ENCODE data around the gene UQCRC2.
A peak's percentile ranks its signal among the peaks of the same experiment; 100 is the strongest.
"Not testable (repeated sequence)": the region's sequence is repeated elsewhere in the genome, so short reads cannot be mapped to it uniquely, and the experiment has no call there.

UQCRC2 gene

GRCh38 chr16:21952793-21953540 is at the start of gene UQCRC2:
UQCRC2 (plus strand) TSS chr16:21953361; CDS start chr16:21953424, 63 bp downstream.
- DNase-seq (ENCODE audit: low read depth) = peak; percentile 88

- not testable (repeated sequence) for DNase-seq (ENCODE audit: low read depth)
Measured at GRCh38 chr16:21932650-21933049, 20.5 kb upstream of the UQCRC2 start.

- DNase-seq (ENCODE audit: low read depth) = not testable (repeated sequence)
Measured at GRCh38 chr16:21933316-21933715, 19.8 kb upstream of the UQCRC2 start.

- DNase-seq (ENCODE audit: low read depth) = not testable (repeated sequence)
Measured at GRCh38 chr16:21933790-21934189, 19.4 kb upstream of the UQCRC2 start.

GRCh38 chr16:21936216-21936615 is 16.9 kb upstream of the UQCRC2 start:
- not testable (repeated sequence) for DNase-seq (ENCODE audit: low read depth)

- no peak for DNase-seq (ENCODE audit: low read depth)
Measured at GRCh38 chr16:21937336-21937829, 15.8 kb upstream of the UQCRC2 start.

- DNase-seq (ENCODE audit: low read depth) = no peak
Measured at GRCh38 chr16:21940570-21940969, 12.6 kb upstream of the UQCRC2 start.

GRCh38 chr16:21943571-21943970 is 9.6 kb upstream of the UQCRC2 start:
- no peak for DNase-seq (ENCODE audit: low read depth)

GRCh38 chr16:21946889-21947635 is 6.1 kb upstream of the UQCRC2 start:
- DNase-seq (ENCODE audit: low read depth) = no peak

GRCh38 chr16:21949713-21950260 is 3.4 kb upstream of the UQCRC2 start:
- DNase-seq (ENCODE audit: low read depth) = no peak

- no peak for DNase-seq (ENCODE audit: low read depth)
Measured at GRCh38 chr16:21950782-21951521, 2.2 kb upstream of the UQCRC2 start.

- no peak for DNase-seq (ENCODE audit: low read depth)
Measured at GRCh38 chr16:21952040-21952792, 945 bp upstream of the UQCRC2 start.

- no peak for DNase-seq (ENCODE audit: low read depth)
Measured at GRCh38 chr16:21953541-21953902, 361 bp downstream of the UQCRC2 start.

GRCh38 chr16:21957714-21958346 is 4.7 kb downstream of the UQCRC2 start:
- DNase-seq (ENCODE audit: low read depth) = no peak

GRCh38 chr16:21959050-21959449 is 5.9 kb downstream of the UQCRC2 start:
- no peak for DNase-seq (ENCODE audit: low read depth)

GRCh38 chr16:21962475-21962874 is 9.3 kb downstream of the UQCRC2 start:
- no peak for DNase-seq (ENCODE audit: low read depth)

GRCh38 chr16:21963887-21964286 is 10.7 kb downstream of the UQCRC2 start:
- DNase-seq (ENCODE audit: low read depth) = no peak

GRCh38 chr16:21964353-21964752 is 11.2 kb downstream of the UQCRC2 start:
- DNase-seq (ENCODE audit: low read depth) = no peak

GRCh38 chr16:21971856-21972255 is 18.7 kb downstream of the UQCRC2 start:
- no peak for DNase-seq (ENCODE audit: low read depth)

- DNase-seq (ENCODE audit: low read depth) = no peak
Measured at GRCh38 chr16:21973945-21974344, 20.8 kb downstream of the UQCRC2 start.

- no peak for DNase-seq (ENCODE audit: low read depth)
Measured at GRCh38 chr16:21980032-21980431, 26.9 kb downstream of the UQCRC2 start.
